Ovary (tissue), 9 donors: Measurements from ENCODE around the gene PADI1. TPM values are rescaled to one million over a fixed set of nuclear protein-coding genes. Genes with fewer than 3 reads are reported as not detected.
A peak's percentile ranks its signal among the peaks of the same experiment; 100 is the strongest.

Experiments used
- DNase-seq, 5 donors: peaks; one replicate each; pipeline ENCODE4 v3.0.0-alpha.2; 2019 to 2020
- H3K27ac ChIP-seq, 2 donors: fragments of 200-600 bp; one replicate each; pipeline versions ENCODE4 v1.5.1 to v1.8.0; 2019 to 2022
- H3K27me3 ChIP-seq: fragments of 200-600 bp; one replicate; pipeline ENCODE4 v1.8.0; 2022
- H3K36me3 ChIP-seq: fragments of 200-600 bp; sonication (generic); one replicate; pipeline ENCODE4 v1.5.1; 2019
- H3K4me1 ChIP-seq: one replicate; pipeline ENCODE4 v1.8.1; 2013; ENCODE audit warnings: mild to moderate bottlenecking, moderate library complexity; ENCODE audit not compliant: insufficient read depth
- H3K4me3 ChIP-seq: fragments of 200-600 bp; sonication (generic); one replicate; pipeline ENCODE4 v1.5.1; 2017
- H3K9me3 ChIP-seq, 2 donors: fragments of 200-600 bp in 1 of 2; sonication (generic) in 1 of 2; one replicate each; pipeline versions ENCODE4 v1.5.1 to v1.8.1; 2013 to 2019; ENCODE audit warnings: mild to moderate bottlenecking in 1 of 2, moderate library complexity in 1 of 2
- CTCF ChIP-seq, 3 donors: fragments of 450-650 bp in 2 of 3; fragments of 200-600 bp in 1 of 3; IDR thresholded peaks; one replicate each; pipeline versions ENCODE4 v1.5.1 to v1.8.0; 2016 to 2022; ENCODE audit warnings: antibody characterized with exemption in 3 of 3, mild to moderate bottlenecking in 1 of 3
- EP300 ChIP-seq: sonication (generic); formaldehyde crosslinking; IDR thresholded peaks from one replicate; pipeline ENCODE4 v1.6.1; 2017; ENCODE audit warnings: antibody characterized with exemption
- POLR2A ChIP-seq: fragments of 450-650 bp; IDR thresholded peaks from one replicate; pipeline ENCODE4 v1.6.1; 2017; ENCODE audit warnings: antibody characterized with exemption, mild to moderate bottlenecking, moderate library complexity
- WGBS, 3 donors: extraction: QIAGEN DNeasy Blood & Tissue Kit in 1 of 3; methylation state at CpG; one replicate each; pipeline versions ENCODE4 v1.1.5 to v1.1.7; 2013 to 2017; 5-methylcytosine and 5-hydroxymethylcytosine counted together
- intact Hi-C, 4 donors: fragments of 100-400 bp; cut with DNase I; formaldehyde crosslinking; loops; one replicate each; pipeline versions ENCODE4 v1.11.0 to v1.15.1; 2022 to 2023
- polyA plus RNA-seq, 2 donors: library from polyadenylated mRNA; stranded (reverse); fragments of 200-250 nt in 1 of 2; fragments of 350-450 nt in 1 of 2; fragmentation: Illumina TruSeq in 1 of 2; extraction: RNeasy Lipid Tissue Mini Kit (QIAGEN cat#74804) in 1 of 2; gene quantifications; one replicate each; pipeline ENCODE4 v1.2.3, GENCODE V29; 2013 to 2014
- total RNA-seq, 7 donors: library from RNA; depleted of rRNA in 2 of 7; stranded (reverse); fragments of >200 nt in 2 of 7; fragmentation: NEBNext Ultra II Directional in 3 of 7; extraction: Animal tissue kit (Norgen Biotek cat#: 25700) in 3 of 7; gene quantifications; one replicate each; pipeline versions ENCODE4 v1.1.0 to v1.2.4, GENCODE V29; 2016 to 2023
- donor health status: DM: no; HTN: no; CAD: no; lungs with moderate emphysema.
- donor health status: DM: no; HTN: no; CAD: no.
- donor health status: Bipolar disorder and iron deficiency.
- donor health status: DM: yes; HTN: yes; CAD: no.
- donor health status: DM: no; HTN: no; CAD: no.
- donor health status: DM: yes; HTN: yes; CAD: no.

PADI1 gene
- total and polyA plus RNA-seq, 9 donors: 0.07 TPM; not detected in 8

GRCh38 chr1:17211377-17211776, 6.4 kb downstream of the PADI1 start:
- no peak for TF ChIP-seq POLR2A
- TF ChIP-seq EP300: no peak
- no peak for TF ChIP-seq CTCF (IDR thresholded peaks at IDR 0.05)
- intact Hi-C loops: no loop called here

DNA sequence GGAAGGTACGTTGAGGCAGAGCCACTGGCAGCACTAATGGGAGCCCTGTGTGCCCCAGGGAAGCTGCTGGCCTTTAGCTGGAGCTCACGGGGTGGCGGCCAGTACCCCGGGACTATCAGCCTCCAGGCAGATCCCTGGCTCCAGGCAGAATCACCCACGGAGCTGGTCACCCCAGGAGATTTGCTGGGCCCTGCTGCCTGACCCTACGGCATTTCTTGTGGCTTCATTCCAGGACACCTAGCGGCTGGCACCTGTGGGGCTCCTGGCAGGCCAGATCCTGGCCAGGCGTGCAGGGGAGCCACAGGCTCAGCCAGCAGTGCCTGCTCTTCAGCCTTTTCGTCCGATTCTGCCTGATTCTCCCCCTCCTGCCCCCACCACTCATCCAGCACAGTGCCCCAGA, 7.1 kb downstream of the PADI1 start:
- Histone ChIP-seq H3K4me1 (no peaks in the 10 kb centered on the region), H3K36me3 (no peaks in the 10 kb centered on the region), H3K9me3 (no peaks in the 10 kb centered on the region), H3K27me3 (no peaks in the 10 kb centered on the region), H3K4me3 (no peak overlapping the region), H3K27ac (no peak overlapping the region)
- no peak for DNase-seq
- 59 to 66% (median 64%) methylated on average over 9 to 10 of the region's 10 CpGs for WGBS, 3 donors
- intact Hi-C loops: no loop called here
- TF ChIP-seq EP300 (no peak), CTCF (IDR thresholded peaks at IDR 0.05) (no peak), POLR2A (no peak)

More at GRCh38 chr1:17211377-17211776, 6.4 kb downstream of the PADI1 start:
- H3K27ac ChIP-seq: no peak overlapping the region
- H3K27me3 ChIP-seq: no peaks in the 10 kb centered on the region
- no peaks in the 10 kb centered on the region for H3K36me3 ChIP-seq
- DNase-seq: no peak
- no peaks in the 10 kb centered on the region for H3K9me3 ChIP-seq
- no peaks in the 10 kb centered on the region for H3K4me1 ChIP-seq
- H3K4me3 ChIP-seq: no peak overlapping the region
- 87 to 96% (median 93%) methylated on average over 5 of the region's 5 CpGs for WGBS, 3 donors

DNA sequence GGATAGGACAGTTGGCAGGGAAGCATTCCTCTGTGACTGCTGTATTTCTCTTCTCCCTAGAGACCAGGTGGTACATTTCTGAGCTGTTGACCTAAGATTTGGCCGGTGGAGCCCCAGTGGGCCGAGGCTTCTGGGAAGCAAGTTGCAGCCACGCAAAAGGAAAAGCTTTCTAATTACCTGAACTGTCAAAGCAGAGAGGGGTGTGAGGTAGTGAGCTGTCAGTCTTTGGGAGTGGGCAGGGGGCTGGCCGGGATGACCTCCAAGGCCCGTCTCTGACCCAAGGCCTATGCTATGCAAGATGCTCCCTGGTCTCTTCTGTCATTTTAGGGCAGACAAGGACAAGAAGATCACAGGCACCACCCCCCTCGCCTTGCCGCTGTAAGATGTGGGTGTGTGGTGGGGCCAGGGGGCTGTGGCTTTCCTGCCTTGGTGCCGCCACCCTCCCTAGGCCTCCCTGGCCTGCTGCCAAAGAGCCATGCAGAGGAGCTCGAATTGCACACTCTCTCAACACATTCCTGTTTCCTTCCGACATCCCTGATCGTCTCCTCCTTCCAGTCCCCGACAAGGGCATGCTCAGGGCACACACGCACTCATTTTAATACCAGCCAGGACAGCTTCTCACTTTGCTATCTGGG, 7.7 kb downstream of the PADI1 start:
- TF ChIP-seq POLR2A: no peak
- no peak for TF ChIP-seq EP300
- Histone ChIP-seq H3K4me1 (no peaks in the 10 kb centered on the region), H3K9me3 (no peaks in the 10 kb centered on the region), H3K4me3 (no peak overlapping the region), H3K27me3 (no peaks in the 10 kb centered on the region), H3K27ac (no peak overlapping the region), H3K36me3 (no peaks in the 10 kb centered on the region)
- DNase-seq: peak in 3 of 5 donors; percentile 26 to 63 (median 33)
- 15 to 18% (median 16%) methylated on average over 13 of the region's 13 CpGs for WGBS, 3 donors
- intact Hi-C loops: no loop called here

- Histone ChIP-seq H3K27me3 (no peaks in the 10 kb centered on the region), H3K4me1 (no peaks in the 10 kb centered on the region), H3K9me3 (no peaks in the 10 kb centered on the region), H3K27ac (no peak overlapping the region), H3K4me3 (no peak overlapping the region), H3K36me3 (no peaks in the 10 kb centered on the region)
- intact Hi-C loops: no loop called here
- no peak for TF ChIP-seq POLR2A
- no peak for TF ChIP-seq CTCF (IDR thresholded peaks at IDR 0.05)
- no peak for TF ChIP-seq EP300
- WGBS, 3 donors: 52 to 62% (median 56%) methylated on average over 13 of the region's 13 CpGs
- no peak for DNase-seq
Observed at GRCh38 chr1:17213148-17213781, 8.3 kb downstream of the PADI1 start.

DNA sequence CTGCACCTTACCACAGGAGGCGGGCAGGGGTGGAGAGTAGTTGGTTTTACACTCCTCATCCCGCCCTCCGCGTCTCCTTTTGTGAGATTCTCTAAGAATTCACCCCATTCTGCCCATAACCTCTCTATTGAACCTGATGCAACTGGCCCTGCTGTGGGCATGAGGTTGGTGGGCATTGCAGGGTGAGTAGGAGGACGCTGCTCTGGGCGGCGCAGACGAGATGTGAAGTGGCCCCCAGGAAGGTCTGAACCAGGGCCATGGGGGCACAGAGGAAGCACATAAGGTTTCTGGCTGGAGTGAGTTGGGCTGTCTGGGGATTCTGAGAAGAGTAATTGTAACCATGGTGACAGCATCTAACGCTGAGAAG, 8.8 kb downstream of the PADI1 start:
- Histone ChIP-seq H3K4me1 (no peaks in the 10 kb centered on the region), H3K27ac (no peak overlapping the region), H3K27me3 (no peaks in the 10 kb centered on the region), H3K4me3 (no peak overlapping the region), H3K9me3 (no peaks in the 10 kb centered on the region), H3K36me3 (no peaks in the 10 kb centered on the region)
- 75 to 89% (median 85%) methylated on average over 9 of the region's 9 CpGs for WGBS, 3 donors
- DNase-seq: no peak
- intact Hi-C loops: no loop called here
- TF ChIP-seq POLR2A: no peak
- no peak for TF ChIP-seq EP300
- TF ChIP-seq CTCF (IDR thresholded peaks at IDR 0.05): no peak
